Colonic mucosa (tissue), 4 donors: Measurements from ENCODE around the gene SNX13. TPM values are rescaled to one million over a fixed set of nuclear protein-coding genes. Genes with fewer than 3 reads are reported as not detected.

Experiments
- DNase-seq: peaks from one replicate; pipeline ENCODE4 v3.0.0-alpha.2; 2020
- H3K27ac ChIP-seq: fragments of 200-600 bp; one replicate; pipeline ENCODE4 v1.8.0; 2021
- H3K27me3 ChIP-seq: fragments of 200-600 bp; one replicate; pipeline ENCODE4 v1.8.0; 2021
- H3K36me3 ChIP-seq: fragments of 200-600 bp; one replicate; pipeline ENCODE4 v1.8.0; 2021
- H3K4me1 ChIP-seq: fragments of 200-600 bp; one replicate; pipeline ENCODE4 v1.8.0; 2021; ENCODE audit warnings: mild to moderate bottlenecking
- H3K4me3 ChIP-seq: fragments of 200-600 bp; one replicate; pipeline ENCODE4 v1.8.0; 2021
- H3K9ac ChIP-seq, 2 donors: one replicate each; pipeline ENCODE4 v1.7.0; 2013; ENCODE audit warnings: control low read depth in 2 of 2, low read depth in 2 of 2, low read length in 2 of 2
- H3K9me3 ChIP-seq: fragments of 200-600 bp; one replicate; pipeline ENCODE4 v1.8.0; 2021
- CTCF ChIP-seq: fragments of 200-600 bp; IDR thresholded peaks from one replicate; pipeline ENCODE4 v1.8.0; 2022; ENCODE audit warnings: antibody characterized with exemption, mild to moderate bottlenecking
- intact Hi-C: fragments of 100-400 bp; cut with DNase I; formaldehyde crosslinking; loops from one replicate; pipeline ENCODE4 v1.14.1; 2022
- total RNA-seq, 2 donors: library from RNA; stranded (reverse); fragmentation: NEBNext Ultra II Directional in 1 of 2; extraction: Animal tissue kit (Norgen Biotek cat#: 25700) in 1 of 2; gene quantifications; one replicate each; pipeline ENCODE4 v1.2.1, GENCODE V29; 2021
- donor health status: healthy.
- donor health status: DM: no; HTN: no; CAD: no.
- donor health status: DM: no; HTN: no; CAD: no.

SNX13 gene
- total RNA-seq, 2 donors from 2014 or later = 52.5 to 71.4 TPM

- DNase-seq = no peak
- no peak overlapping the region for H3K9ac ChIP-seq
- no peak for TF ChIP-seq CTCF
- no peaks in the 10 kb centered on the region for H3K36me3 ChIP-seq
- intact Hi-C loops = no loop called here
- H3K27ac ChIP-seq = no peak overlapping the region
- H3K4me3 ChIP-seq = no peak overlapping the region
- no peaks in the 10 kb centered on the region for H3K27me3 ChIP-seq
- H3K9me3 ChIP-seq = no peaks in the 10 kb centered on the region
- H3K4me1 ChIP-seq = no peaks in the 10 kb centered on the region
These were observed 198.9 kb downstream of the SNX13 start for GRCh38 chr7:17741426-17741825.

Other genes starting within 250 kb of the SNX13 start
- gene PRPS1L1, start 87.4 kb upstream of the SNX13 start, total RNA-seq = not detected